ENCODE data around the gene ATP5F1D.

GRCh38 chr19:1284293-1284978, 42.9 kb downstream of the ATP5F1D start:
- TF ChIP-seq CTCF (IDR thresholded peaks at IDR 0.05; ENCODE audit: low read depth, low read length), result no peak
- TF ChIP-seq EZH2phosphoT487 (IDR thresholded peaks at IDR 0.05; ENCODE audit: low read depth), result no peak
